Measurements from ENCODE around the gene CADM2.
"Not testable (repeated sequence)": the region's sequence is repeated elsewhere in the genome, so short reads cannot be mapped to it uniquely, and the experiment has no call there.

- TF ChIP-seq EP300, CTCF, POLR2A (IDR thresholded peaks at IDR 0.05): not testable (repeated sequence)
These were observed 40.2 kb upstream of the CADM2 start for GRCh38 chr3:84918592-84918991.
